Transverse colon (tissue), 4 donors: ENCODE results near the gene DHRSX. TPM values are rescaled to one million over a fixed set of nuclear protein-coding genes. Genes with fewer than 3 reads are reported as not detected.
"Not testable (repeated sequence)": the region's sequence is repeated elsewhere in the genome, so short reads cannot be mapped to it uniquely, and the experiment has no call there.

Experiments
- DNase-seq: peaks from one replicate; pipeline ENCODE4 v3.0.0-alpha.2; 2019
- H3K27ac ChIP-seq, 4 donors: fragments of 200-600 bp; sonication (generic); 2 replicates each; pipeline ENCODE4 v1.5.1; 2016 to 2018; ENCODE audit warnings: inconsistent platforms in 4 of 4
- H3K27me3 ChIP-seq: fragments of 200-600 bp; sonication (generic); 2 replicates; pipeline ENCODE4 v1.5.1; 2017; ENCODE audit warnings: inconsistent platforms
- H3K36me3 ChIP-seq, 4 donors: fragments of 200-600 bp; sonication (generic); 2 replicates each; pipeline ENCODE4 v1.5.1; 2017 to 2019; ENCODE audit warnings: inconsistent platforms in 4 of 4
- H3K4me1 ChIP-seq, 4 donors: fragments of 200-600 bp; sonication (generic); 2 replicates each; pipeline ENCODE4 v1.5.1; 2017 to 2020; ENCODE audit warnings: inconsistent platforms in 4 of 4
- H3K4me3 ChIP-seq, 4 donors: fragments of 200-600 bp; sonication (generic); 1 replicate in 1 of 4; 2 replicates in 3 of 4; pipeline versions ENCODE4 v1.5.1 to v1.6.1; 2017 to 2019; ENCODE audit warnings: inconsistent platforms in 4 of 4
- H3K9me3 ChIP-seq, 2 donors: fragments of 200-600 bp; sonication (generic); 2 replicates each; pipeline ENCODE4 v1.5.1; 2017 to 2019; ENCODE audit warnings: inconsistent platforms in 2 of 2
- CTCF ChIP-seq, 5 experiments: fragments of 200-600 bp in 3 of 5; fragments of 450-650 bp in 2 of 5; sonication (generic) in 3 of 5; IDR thresholded peaks; 1 replicate in 2 of 5; 2 replicates in 3 of 5; pipeline ENCODE4 v1.5.1; 2016 to 2017; ENCODE audit warnings: antibody characterized with exemption in 5 of 5, inconsistent platforms in 3 of 5, mild to moderate bottlenecking in 2 of 5, moderate library complexity in 1 of 5
- EP300 ChIP-seq: sonication (generic); formaldehyde crosslinking; IDR thresholded peaks from one replicate; pipeline ENCODE4 v1.6.1; 2017; ENCODE audit warnings: antibody characterized with exemption, low read depth
- POLR2A ChIP-seq: fragments of 450-650 bp; IDR thresholded peaks from one replicate; pipeline ENCODE4 v1.6.1; 2016; ENCODE audit warnings: antibody characterized with exemption, mild to moderate bottlenecking, moderate library complexity
- POLR2AphosphoS5 ChIP-seq, 3 donors: sonication (generic); formaldehyde crosslinking; IDR thresholded peaks; one replicate each; pipeline ENCODE4 v1.6.1; 2016; ENCODE audit warnings: antibody characterized with exemption in 3 of 3
- WGBS, 2 donors: methylation state at CpG; one replicate each; pipeline ENCODE4 v1.1.5; 2018; ENCODE audit warnings: low coverage in 1 of 2; 5-methylcytosine and 5-hydroxymethylcytosine counted together
- in situ Hi-C, 4 donors: fragments of 200-750 bp; cut with MboI; loops; one replicate each; pipeline versions ENCODE4 v1.15.0 to v1.15.1; 2017; ENCODE audit warnings: low sequenced_read_pairs in 3 of 4, low pct_ligation_motif_present in 1 of 4, low pct_unique_long_range_greater_than_20kb in 1 of 4
- intact Hi-C: fragments of 100-400 bp; cut with DNase I; formaldehyde crosslinking; loops from one replicate; pipeline ENCODE4 v1.15.1; 2023; ENCODE audit warnings: low total_unique reads
- total RNA-seq, 4 donors: library from RNA; depleted of rRNA; stranded (reverse); fragments of >200 nt; gene quantifications; one replicate each; pipeline ENCODE4 v1.1.0, GENCODE V29; 2016

The DHRSX gene
- total RNA-seq, 4 donors from 2014 or later, result 27.9 to 39.9 (median 33.9) TPM

- WGBS, 2 donors, result 54 to 100% methylated on average over 2 to 5 of the region's 5 CpGs
- H3K27ac ChIP-seq, result no peak overlapping the region
- TF ChIP-seq POLR2AphosphoS5 (IDR thresholded peaks at IDR 0.05) (no peak), CTCF (IDR thresholded peaks at IDR 0.05) (no peak), EP300 (no peak), POLR2A (no peak)
- H3K36me3 ChIP-seq, result no peaks in the 10 kb centered on the region
- in situ Hi-C loops (no loop called here), intact Hi-C loops (no loop called here)
- no peak for DNase-seq
- no peaks in the 10 kb centered on the region for H3K27me3 ChIP-seq
- H3K4me1 ChIP-seq, result no peaks in the 10 kb centered on the region
- no peaks in the 10 kb centered on the region for H3K9me3 ChIP-seq
- H3K4me3 ChIP-seq, result no peak overlapping the region
These were observed 228.4 kb downstream of the DHRSX start for GRCh38 chrX:2272337-2272736.

- 91 to 95% methylated on average over 5 to 10 of the region's 10 CpGs for WGBS, 2 donors
These were observed 229.2 kb downstream of the DHRSX start for GRCh38 chrX:2271595-2271994.

GRCh38 chrX:2270783-2271182, 230.0 kb downstream of the DHRSX start:
- H3K27me3 ChIP-seq, intact Hi-C loops, H3K27ac ChIP-seq, H3K4me3 ChIP-seq, DNase-seq, H3K9me3 ChIP-seq, H3K4me1 ChIP-seq, in situ Hi-C loops, H3K36me3 ChIP-seq: not testable (repeated sequence)
- WGBS, 2 donors, result 93% methylated on average over 4 of the region's 4 CpGs; no CpG with 5 or more reads in 1 of the 2 donors

More at GRCh38 chrX:2271595-2271994, 229.2 kb downstream of the DHRSX start:
- H3K9me3 ChIP-seq, H3K4me3 ChIP-seq, H3K4me1 ChIP-seq, in situ Hi-C loops, intact Hi-C loops, H3K27me3 ChIP-seq, H3K27ac ChIP-seq, DNase-seq, H3K36me3 ChIP-seq: not testable (repeated sequence)

- 92% methylated on average over 8 of the region's 8 CpGs; no CpG with 5 or more reads in 1 of the 2 donors for WGBS, 2 donors
- in situ Hi-C loops, result no loop called here
These were observed 232.9 kb downstream of the DHRSX start for GRCh38 chrX:2267890-2268289.

More at GRCh38 chrX:2267890-2268289, 232.9 kb downstream of the DHRSX start:
- Histone ChIP-seq H3K4me1 (no peaks in the 10 kb centered on the region), H3K27ac (no peak overlapping the region), H3K27me3 (no peaks in the 10 kb centered on the region), H3K9me3 (no peaks in the 10 kb centered on the region), H3K36me3 (no peaks in the 10 kb centered on the region), H3K4me3 (no peak overlapping the region)
- intact Hi-C loops, result no loop called here
- DNase-seq, result no peak
- TF ChIP-seq POLR2A, result no peak
- TF ChIP-seq CTCF (IDR thresholded peaks at IDR 0.05), result no peak
- no peak for TF ChIP-seq EP300
- no peak for TF ChIP-seq POLR2AphosphoS5 (IDR thresholded peaks at IDR 0.05)
